ENCODE measurements around the gene TCOF1.

Gene TCOF1

DNA sequence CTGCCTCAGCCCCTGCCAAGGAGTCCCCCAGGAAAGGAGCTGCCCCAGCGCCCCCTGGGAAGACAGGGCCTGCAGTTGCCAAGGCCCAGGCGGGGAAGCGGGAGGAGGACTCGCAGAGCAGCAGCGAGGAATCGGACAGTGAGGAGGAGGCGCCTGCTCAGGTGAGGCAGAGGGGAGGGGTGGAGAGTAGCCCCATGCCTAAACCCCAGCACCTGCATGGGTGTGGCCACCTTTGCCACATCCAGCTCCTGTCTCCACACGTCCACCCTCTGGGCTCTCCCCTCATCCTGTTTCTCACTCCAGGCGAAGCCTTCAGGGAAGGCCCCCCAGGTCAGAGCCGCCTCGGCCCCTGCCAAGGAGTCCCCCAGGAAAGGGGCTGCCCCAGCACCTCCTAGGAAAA is 17.2 kb downstream of the TCOF1 start:
- no peak for TF ChIP-seq TAF1 (IDR thresholded peaks at IDR 0.05; ENCODE audit: low read depth, low read length)
- no peak for TF ChIP-seq SPI1 (IDR thresholded peaks at IDR 0.05; ENCODE audit: low read depth, low read length)
- TF ChIP-seq POLR2AphosphoS5 (IDR thresholded peaks at IDR 0.05; ENCODE audit: low read depth, low read length): no peak
- TF ChIP-seq POU2F2 (IDR thresholded peaks at IDR 0.05; ENCODE audit: low read depth, low read length): no peak
- no peak for TF ChIP-seq POLR2A (IDR thresholded peaks at IDR 0.05; ENCODE audit: low read depth, low read length)
- no peak for TF ChIP-seq PAX5 (IDR thresholded peaks at IDR 0.05; ENCODE audit: insufficient read depth, low read length, severe bottlenecking)
- FAIRE-seq: no peak
- DNase-seq (ENCODE audit: insufficient read length, low spot score): no peak

DNA sequence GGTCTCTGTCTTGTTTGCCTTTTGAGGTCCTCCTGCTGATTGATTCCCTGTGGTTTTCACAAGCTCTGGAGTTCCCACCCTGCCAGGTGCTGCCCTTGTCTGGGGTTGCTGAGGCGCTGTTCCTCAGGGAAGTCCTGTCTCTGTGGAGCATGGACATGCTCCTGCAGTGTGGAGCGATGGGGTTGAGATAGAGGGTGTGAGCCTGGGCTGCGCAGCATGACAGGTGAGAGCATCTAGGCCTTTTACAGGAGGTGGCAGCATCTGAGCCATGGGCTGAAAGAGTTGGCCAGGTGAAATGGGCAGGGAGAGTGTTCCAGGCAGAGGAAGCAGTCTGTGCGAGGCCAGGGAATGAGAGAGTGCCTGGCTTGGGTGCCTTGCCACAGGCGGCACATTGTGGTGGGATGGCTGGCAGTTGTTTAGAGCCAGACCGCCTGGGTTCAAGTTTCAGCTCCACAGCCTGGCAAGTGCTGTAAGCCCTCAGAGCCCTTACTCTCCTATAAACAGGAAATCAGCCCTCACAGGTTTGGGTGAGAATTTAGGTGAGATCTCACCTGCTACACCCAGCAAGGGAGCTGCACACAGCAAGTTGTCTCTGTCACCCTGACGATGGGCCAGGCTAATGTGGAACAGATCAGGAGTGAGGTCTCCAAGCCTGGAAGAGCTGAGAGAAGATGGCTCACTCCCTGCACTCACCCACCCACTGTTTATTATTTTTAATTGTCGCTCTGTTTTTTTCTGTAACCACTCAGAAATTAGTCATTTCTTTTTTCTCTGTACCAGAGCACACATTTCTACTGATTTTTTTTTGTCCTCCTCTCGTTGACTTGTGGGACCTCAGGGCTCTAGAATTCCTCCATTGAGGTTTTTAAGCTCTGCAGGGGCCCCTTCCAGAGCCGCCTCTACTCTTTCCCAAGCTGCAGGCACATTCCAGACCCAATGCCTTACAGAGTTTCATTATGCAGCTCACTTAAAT is 19.6 kb downstream of the TCOF1 start:
- FAIRE-seq (no peak), DNase-seq (ENCODE audit: insufficient read length, low spot score) (no peak)
- no peak for TF ChIP-seq PAX5 (IDR thresholded peaks at IDR 0.05; ENCODE audit: insufficient read depth, low read length, severe bottlenecking)
- TF ChIP-seq SPI1 (IDR thresholded peaks at IDR 0.05; ENCODE audit: low read depth, low read length): no peak
- no peak for TF ChIP-seq POU2F2 (IDR thresholded peaks at IDR 0.05; ENCODE audit: low read depth, low read length)
- TF ChIP-seq POLR2AphosphoS5 (IDR thresholded peaks at IDR 0.05; ENCODE audit: low read depth, low read length): no peak
- TF ChIP-seq TAF1 (IDR thresholded peaks at IDR 0.05; ENCODE audit: low read depth, low read length): no peak
- TF ChIP-seq POLR2A (IDR thresholded peaks at IDR 0.05; ENCODE audit: low read depth, low read length): no peak

DNA sequence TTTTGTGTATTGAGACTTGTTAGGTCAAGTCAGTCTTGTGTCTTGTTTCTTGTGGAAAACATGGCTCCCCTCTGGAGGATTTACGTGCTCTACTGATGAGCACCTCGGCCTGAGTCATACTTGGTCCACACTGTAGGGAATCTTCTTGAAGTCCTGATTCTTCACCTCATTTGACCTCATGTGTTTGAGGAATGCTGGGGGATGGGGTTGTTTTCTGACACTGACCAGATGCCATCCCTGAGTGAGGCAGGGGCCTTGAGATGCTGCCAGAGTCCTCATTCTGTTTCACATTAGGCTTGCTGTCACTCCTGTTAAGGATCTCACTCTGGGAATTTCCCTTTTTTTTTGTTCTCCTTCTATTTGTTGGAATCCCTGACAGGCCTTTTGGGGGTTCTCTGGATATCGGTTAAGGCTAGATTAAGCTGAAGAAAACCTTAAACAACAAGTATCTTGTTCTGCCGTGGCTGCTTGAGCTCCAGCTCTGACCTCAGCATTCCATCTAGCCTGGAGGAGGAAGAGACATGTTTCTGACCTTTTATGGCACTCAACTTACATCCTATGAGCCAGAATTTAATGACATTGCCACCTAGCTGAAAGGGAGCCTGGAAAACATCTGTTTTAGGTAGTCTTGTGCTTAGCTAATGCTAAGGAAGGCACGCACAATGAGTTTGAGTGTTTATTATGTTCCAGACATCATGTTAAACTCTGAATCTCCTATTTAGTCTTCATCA is 20.6 kb downstream of the TCOF1 start:
- DNase-seq (ENCODE audit: insufficient read length, low spot score) (no peak), FAIRE-seq (no peak)
- TF ChIP-seq PAX5 (IDR thresholded peaks at IDR 0.05; ENCODE audit: insufficient read depth, low read length, severe bottlenecking) (no peak), TAF1 (IDR thresholded peaks at IDR 0.05; ENCODE audit: low read depth, low read length) (no peak), SPI1 (IDR thresholded peaks at IDR 0.05; ENCODE audit: low read depth, low read length) (no peak), POU2F2 (IDR thresholded peaks at IDR 0.05; ENCODE audit: low read depth, low read length) (no peak), POLR2A (IDR thresholded peaks at IDR 0.05; ENCODE audit: low read depth, low read length) (no peak), POLR2AphosphoS5 (IDR thresholded peaks at IDR 0.05; ENCODE audit: low read depth, low read length) (no peak)

DNA sequence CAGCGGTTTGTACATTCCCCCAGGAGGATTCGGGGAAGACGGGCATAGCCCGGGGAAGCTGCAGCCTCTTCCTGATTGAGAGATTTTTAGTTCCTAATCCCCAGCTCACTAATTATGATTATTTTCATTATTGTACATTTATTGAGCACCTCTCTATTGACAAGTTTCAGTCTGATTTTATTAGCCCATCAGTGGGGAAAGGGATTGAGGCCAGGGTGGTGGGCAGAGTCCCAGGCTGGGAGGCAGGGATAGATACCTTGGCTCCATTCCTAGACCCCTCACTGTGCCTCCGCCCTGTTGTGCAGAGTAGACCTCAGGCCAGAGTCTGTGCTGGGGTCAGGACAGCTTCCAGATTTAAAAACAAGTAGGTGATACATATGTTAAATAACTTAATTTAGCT is 27.2 kb downstream of the TCOF1 start:
- no peak for FAIRE-seq
- no peak for DNase-seq (ENCODE audit: insufficient read length, low spot score)
- no peak for TF ChIP-seq SPI1 (IDR thresholded peaks at IDR 0.05; ENCODE audit: low read depth, low read length)
- TF ChIP-seq TAF1 (IDR thresholded peaks at IDR 0.05; ENCODE audit: low read depth, low read length): no peak
- no peak for TF ChIP-seq POLR2AphosphoS5 (IDR thresholded peaks at IDR 0.05; ENCODE audit: low read depth, low read length)
- no peak for TF ChIP-seq POU2F2 (IDR thresholded peaks at IDR 0.05; ENCODE audit: low read depth, low read length)
- no peak for TF ChIP-seq PAX5 (IDR thresholded peaks at IDR 0.05; ENCODE audit: insufficient read depth, low read length, severe bottlenecking)
- TF ChIP-seq POLR2A (IDR thresholded peaks at IDR 0.05; ENCODE audit: low read depth, low read length): no peak

DNA sequence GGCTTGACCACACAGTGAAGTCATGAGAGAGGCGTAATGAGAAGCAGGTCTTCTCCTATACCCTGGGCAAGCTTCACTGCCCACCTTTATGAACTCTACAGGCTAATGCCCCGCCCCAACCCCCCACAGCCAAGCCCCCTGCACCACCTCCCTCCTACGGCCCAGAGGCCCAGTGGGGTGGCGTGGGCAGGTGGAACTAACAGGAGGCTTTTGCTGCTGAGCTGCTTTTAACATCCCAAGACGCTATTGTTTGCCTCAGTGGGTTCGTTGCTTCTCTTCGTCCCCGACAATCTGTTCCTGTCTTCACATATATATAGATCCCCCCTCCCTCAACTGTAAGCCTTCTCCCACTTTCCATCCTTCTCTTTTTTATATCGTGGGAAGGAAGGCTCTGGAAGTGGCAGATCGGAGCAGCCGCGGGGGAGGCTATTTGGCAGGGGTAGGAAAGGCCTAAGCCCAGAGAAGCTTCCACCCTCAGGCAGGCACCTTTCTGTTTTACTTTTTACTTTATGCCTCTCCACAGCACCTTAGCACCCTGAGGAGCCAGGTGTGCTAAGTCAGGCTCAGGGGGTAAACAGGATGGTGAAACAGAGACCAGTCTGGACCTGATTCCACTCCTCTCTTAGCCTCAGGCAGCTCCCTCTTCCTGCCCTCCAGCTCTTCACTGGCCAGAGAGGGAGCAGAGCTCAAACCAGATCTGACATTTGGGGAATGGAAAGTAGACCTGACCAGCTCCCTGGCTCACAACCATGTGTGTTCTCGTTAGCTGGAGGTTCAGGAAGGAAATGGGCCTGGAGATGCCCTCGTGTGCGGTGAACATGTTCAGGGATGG is 28.7 kb downstream of the TCOF1 start:
- 0 out of 2 replicates have a peak, but pooled peaks have one; percentile 20 for TF ChIP-seq POLR2AphosphoS5 (IDR thresholded peaks at IDR 0.05; ENCODE audit: low read depth, low read length)
- no peak for TF ChIP-seq TAF1 (IDR thresholded peaks at IDR 0.05; ENCODE audit: low read depth, low read length)
- DNase-seq (ENCODE audit: insufficient read length, low spot score) (no peak), FAIRE-seq (no peak)

DNA sequence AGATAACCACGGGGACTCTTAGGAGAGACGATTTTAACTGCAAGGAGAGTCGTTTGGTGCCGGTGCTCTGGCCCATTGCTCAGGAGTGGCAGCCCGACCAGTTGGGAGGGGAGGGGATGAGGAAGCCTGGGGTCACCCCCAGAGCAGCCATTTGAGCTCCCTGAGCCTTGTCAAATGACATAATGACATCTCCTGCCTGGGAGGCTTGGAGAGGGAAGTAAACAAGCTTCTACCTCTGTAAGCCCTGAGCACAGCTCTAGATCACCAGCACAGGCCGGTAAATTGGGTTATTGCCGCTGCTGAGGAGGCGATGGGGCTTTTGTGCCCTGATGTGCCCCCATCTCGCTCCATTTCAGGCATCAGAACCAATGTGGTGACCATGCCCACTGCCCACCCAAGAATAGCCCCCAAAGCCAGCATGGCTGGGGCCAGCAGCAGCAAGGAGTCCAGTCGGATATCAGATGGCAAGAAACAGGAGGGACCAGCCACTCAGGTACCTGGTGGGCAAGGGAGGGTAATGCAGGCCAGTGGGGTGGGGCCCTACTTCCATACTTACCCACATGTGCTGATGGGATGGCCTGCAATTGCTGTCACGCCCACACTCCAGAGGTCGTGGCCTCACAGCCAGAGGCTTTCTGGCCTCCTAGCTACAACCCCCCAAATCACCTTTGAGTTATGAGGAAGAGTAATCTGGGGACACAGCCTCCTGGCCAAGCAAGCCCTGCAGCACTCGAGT is 32.2 kb downstream of the TCOF1 start:
- FAIRE-seq: no peak
- TF ChIP-seq POLR2AphosphoS5 (IDR thresholded peaks at IDR 0.05; ENCODE audit: low read depth, low read length) (0 out of 2 replicates have a peak, but pooled peaks have one; percentile 25), PAX5 (IDR thresholded peaks at IDR 0.05; ENCODE audit: insufficient read depth, low read length, severe bottlenecking) (no peak), POLR2A (IDR thresholded peaks at IDR 0.05; ENCODE audit: low read depth, low read length) (peak; percentile 59; the same call in 1 of the 2 replicates)

DNA sequence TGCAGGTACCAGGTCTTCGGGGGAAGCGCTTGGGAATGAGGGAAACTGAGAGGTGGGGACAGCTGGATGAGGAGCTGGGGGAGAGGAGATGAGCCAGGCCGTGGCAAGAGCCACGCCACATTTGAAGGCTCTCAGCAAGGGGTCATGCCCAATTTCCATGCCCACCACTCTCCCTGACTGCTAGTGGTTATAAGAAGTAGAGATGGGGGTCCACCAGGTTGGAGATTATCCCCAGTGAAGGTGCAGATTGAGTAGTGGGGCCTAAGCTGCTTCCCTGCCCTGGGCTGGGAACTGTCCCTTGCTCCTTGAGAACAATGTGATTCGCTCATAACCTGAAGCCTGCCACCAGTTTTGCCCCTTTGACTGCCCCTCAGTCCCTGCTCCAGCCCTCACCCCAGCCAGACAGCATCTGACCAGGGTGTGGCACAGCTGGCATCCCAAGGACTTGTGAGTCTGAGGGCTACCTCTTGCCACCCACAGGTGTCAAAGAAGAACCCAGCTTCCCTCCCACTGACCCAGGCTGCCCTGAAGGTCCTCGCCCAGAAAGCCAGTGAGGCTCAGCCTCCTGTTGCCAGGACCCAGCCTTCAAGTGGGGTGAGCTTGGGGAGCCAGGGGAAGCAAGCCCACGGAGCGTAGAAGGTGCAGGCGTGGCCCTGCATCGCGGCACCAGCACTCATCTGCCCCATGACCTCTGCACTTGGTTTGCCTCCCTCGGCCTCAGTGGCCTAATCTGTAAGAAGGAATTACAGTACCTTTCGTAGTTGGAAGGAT is 33.8 kb downstream of the TCOF1 start:
- DNase-seq (ENCODE audit: insufficient read length, low spot score) (no peak), FAIRE-seq (no peak)
- peak; percentile 23 for TF ChIP-seq POLR2A (IDR thresholded peaks at IDR 0.05; ENCODE audit: low read depth, low read length)
- TF ChIP-seq POU2F2 (IDR thresholded peaks at IDR 0.05; ENCODE audit: low read depth, low read length): no peak

More for the DNA sequence above, 32.2 kb downstream of the TCOF1 start:
- DNase-seq (ENCODE audit: insufficient read length, low spot score): no peak

DNA sequence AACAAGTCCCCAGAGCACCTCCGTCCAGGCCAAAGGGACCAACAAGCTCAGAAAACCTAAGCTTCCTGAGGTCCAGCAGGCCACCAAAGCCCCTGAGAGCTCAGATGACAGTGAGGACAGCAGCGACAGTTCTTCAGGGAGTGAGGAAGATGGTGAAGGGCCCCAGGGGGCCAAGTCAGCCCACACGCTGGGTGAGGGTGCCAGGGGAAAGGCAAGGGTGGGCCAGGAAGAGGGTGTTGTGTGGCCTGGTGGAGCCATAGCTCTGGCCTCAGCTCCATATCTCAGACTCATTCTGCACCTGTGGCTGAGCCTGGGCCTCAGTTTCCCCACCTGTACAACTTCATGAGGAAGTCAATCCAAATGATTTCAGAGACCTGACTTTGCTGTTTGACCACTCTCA is 34.5 kb downstream of the TCOF1 start:
- no peak for TF ChIP-seq SPI1 (IDR thresholded peaks at IDR 0.05; ENCODE audit: low read depth, low read length)
- FAIRE-seq (no peak), DNase-seq (ENCODE audit: insufficient read length, low spot score) (no peak)

Data from GM12891 (cell line).